NCI-H2171 (cell line): ENCODE data around the gene RBM20.
"Not testable (repeated sequence)": the region's sequence is repeated elsewhere in the genome, so short reads cannot be mapped to it uniquely, and the experiment has no call there.

Experiments
- DNase-seq: peaks from one replicate; lab custom pipeline; 2025; lab: John Stamatoyannopoulos, UW

RBM20 gene

DNA sequence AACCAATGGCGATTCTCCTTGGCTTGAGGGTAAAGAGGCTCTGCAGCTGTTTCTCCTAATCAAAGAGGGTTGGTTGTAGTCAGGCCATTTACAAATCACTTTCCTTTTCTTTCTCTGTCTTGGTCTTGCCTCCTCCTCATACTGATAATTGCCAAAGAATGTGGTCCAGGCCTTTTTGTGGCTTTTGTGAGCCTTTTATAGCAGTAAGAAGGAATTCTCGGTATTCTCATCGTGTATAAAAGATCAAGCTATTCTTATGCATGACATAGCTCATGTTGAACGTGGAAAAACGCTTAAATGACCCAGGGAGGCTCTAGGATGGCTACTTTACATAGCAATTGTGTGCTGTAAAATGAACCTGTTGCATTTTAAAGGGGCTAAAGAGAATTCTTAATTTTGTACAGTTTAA is 62.6 kb downstream of the RBM20 start:
- DNase-seq = no peak

DNA sequence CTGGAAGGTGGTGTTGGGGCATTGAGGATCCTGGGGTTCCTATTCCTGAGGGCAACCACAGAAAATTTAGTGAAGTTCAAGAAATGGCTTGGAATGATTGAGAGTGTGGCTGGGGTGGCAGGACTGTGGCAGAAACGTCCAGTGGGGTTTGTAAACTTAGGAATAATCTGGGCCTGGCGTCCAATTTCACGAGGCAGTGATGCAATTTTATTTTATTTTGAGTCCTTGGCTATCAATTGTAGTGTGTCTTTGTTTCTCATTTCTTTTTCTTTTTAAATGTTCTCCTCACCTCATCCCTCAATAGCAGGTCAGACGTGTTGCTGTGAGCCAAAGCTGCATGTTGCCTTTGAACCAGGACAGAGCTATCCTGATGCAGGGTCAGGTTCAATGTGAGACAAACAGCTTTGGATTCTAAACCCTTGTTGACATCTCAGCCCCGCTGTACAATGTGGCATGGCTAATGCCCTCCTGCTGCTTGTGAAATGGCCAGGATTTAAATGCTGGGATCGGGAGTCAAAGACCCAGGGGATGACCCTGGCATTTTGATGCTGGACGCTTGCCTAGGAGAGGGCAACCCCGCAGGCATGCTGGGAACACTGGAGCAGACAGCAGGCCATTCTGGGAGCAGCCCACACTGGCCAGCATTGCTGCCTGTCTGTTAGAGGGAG is 64.8 kb downstream of the RBM20 start:
- no peak for DNase-seq

GRCh38 chr10:110709444-110709828 is 65.3 kb downstream of the RBM20 start:
- no peak for DNase-seq

DNA sequence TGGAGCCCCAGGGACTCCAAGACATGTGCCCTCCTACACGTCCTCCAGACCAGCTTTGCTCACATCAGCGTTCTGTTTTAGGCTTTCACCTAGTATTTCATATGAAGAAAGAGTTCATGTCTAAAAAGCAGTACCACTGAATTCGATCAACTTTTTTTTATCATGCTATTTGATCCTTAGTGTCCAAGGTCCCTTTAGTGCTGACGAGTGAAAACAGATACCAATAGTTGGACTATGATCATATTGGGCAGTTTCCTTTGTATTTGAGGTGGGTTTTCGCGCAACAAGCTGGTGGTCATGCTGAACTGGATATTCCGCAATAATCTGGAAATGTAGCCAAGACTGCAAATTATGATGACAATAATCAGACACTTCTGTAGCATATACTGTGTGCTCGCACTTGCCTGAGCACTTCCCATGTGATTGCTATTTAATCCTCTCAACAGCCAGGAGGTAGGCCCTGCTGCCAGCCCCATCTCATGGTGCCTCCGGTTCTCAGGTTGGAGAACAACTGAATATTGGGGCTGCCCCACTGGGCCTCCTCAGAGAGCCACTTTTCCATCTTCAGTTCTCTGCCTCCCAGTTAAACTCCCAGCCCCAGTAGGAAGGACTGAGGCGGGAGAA is 65.9 kb downstream of the RBM20 start:
- DNase-seq = no peak

GRCh38 chr10:110710621-110711020 is 66.5 kb downstream of the RBM20 start:
- DNase-seq = no peak

- DNase-seq = no peak
These were observed 67.2 kb downstream of the RBM20 start for GRCh38 chr10:110711382-110711781.

DNA sequence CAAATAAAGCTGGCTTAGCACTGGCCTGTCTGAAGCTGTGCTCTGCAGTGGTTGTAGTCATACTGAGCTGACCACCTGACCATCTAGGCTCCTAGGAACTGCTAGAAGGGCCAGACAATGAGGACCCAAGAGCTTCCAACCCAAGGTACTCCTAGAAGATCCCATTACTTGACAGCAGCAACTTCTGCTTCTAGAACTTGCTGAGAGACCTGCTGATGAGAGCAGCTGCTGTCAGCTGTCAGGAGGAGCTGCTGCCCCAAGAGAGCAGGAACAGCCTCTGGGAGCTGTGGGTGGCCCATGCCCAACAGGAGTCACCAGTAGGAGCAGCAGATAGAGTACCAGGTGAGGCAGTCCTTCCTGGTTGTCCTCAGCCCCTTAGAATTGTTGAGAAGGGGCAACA is 70.2 kb downstream of the RBM20 start:
- DNase-seq = no peak

DNA sequence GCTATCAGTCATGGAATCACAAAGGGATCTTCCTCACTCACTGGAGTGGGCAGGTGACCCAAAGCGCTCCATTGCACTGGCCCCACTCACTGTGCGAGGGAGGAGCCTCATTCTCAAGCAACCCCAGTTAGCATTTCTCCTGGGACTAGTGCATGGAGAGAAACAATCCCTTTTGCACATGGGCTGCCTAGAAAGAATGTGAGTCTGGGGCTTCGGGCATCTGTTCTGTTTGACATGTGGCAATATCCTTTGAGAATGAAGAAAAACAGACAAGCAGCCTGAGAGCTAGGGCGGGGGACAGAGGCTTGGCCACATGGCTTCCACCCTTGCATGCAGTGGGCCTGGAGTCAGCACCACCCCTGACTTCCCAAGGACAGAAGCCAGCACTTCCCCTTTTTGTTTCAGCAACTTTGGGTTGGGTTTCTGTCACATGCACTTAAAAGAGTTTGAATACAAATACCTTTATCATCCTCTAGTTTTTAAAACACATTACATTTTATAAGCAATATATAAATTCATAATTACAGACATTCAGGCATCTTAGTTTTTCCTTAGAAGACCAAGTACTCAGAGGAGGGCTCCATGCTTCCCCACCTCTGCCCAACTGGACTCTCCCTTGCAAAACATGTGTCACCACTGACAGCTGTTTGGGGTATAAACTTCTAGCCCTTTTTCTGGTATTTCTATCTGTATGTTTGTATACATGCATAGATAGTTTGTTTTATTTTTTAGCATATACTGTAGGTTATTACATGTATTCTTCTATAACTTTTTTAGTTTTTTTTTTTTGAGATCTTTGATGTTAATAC is 73.8 kb downstream of the RBM20 start:
- DNase-seq = peak; percentile 38

GRCh38 chr10:110721406-110722038 is 77.4 kb downstream of the RBM20 start:
- DNase-seq = no peak

DNA sequence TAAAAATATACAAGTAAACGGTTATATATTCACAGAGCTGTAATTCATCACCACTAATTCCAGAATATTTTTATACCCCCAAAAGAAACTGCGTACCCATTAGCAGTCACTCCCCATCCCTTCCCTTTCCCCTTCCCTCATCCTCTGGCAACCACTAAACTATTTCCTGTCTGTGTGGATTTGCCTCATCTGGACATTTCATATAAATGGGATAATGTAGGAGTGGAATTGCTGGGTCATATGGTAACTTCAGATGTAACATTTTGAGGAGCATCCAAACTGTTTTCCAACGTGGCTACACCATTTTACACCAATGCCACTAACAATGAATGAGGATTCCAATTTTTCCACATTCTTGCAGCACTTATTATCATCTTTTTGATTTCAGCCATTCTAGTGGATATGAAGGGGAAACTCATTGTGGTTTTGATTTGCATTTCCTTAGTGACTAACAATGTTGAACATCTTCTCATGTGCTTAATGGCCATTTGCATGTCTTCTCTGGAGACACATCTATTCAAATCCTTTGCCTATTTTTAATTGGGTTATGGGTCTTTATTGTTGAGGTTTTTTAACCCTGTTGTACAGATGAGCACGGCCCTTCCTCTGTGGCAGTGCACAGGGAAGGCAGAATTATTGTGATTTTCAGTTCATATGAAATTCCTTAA is 79.2 kb downstream of the RBM20 start:
- no peak for DNase-seq

DNA sequence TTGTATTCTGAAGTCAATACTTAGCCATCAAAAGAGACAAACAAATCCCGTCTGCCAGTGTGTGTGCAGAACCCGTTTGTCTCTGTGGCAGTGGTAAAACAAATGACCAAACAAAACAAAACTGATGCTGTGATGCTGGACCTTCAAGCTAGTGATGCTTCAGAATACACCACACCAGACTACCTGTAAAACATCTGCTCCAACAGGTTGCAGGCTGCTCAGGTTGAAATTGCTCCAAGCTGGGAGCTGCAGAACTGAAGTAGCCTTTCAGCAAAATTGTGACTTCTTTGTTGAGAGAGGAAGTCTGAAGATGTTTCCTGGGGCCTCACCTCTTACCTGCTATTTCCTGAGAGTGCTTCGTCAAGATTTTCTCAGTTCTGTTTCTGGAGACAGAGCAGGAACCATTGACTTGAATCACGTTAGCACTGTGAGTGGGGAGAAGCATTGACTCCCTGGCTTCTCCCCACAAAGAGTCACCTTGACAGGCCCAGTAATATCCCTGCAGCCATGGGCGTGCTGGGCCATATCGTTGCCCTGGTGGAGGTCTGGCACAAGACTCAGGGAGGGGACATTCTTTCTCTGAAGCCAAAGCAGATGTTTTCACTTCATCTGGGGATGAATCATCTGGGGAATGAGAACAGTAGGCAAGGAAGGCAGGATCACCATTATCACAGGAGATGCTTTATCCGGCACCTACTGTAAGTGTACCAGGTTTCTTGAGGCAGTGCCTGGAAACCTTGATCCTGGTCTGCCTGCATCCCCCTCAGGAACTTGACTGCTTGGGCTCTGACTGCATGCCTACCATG is 80.2 kb downstream of the RBM20 start:
- no peak for DNase-seq

DNA sequence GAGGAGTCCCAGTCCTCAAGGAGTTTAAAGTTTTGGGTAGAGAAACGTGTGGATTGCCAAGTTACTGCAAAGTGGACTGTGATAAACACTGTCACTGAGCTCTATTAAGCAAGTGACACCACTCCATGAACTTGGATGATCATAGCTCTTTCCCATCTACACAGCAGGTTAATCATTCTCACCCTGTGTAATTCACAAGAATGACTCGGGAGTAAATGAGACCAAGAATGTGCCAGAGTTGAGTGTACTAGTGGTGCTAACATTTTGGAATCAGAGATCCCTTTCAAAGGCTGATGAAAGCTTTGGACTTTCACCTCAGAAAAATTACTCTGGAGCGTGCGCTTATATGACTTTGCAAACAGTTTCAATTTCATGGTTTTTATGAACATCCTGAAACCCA is 80.8 kb downstream of the RBM20 start:
- DNase-seq = no peak

- no peak for DNase-seq
These were observed 81.9 kb downstream of the RBM20 start for GRCh38 chr10:110725801-110726630.

GRCh38 chr10:110727785-110728184 is 83.6 kb downstream of the RBM20 start:
- not testable (repeated sequence) for DNase-seq

GRCh38 chr10:110730345-110731050 is 86.4 kb downstream of the RBM20 start:
- DNase-seq = no peak

DNA sequence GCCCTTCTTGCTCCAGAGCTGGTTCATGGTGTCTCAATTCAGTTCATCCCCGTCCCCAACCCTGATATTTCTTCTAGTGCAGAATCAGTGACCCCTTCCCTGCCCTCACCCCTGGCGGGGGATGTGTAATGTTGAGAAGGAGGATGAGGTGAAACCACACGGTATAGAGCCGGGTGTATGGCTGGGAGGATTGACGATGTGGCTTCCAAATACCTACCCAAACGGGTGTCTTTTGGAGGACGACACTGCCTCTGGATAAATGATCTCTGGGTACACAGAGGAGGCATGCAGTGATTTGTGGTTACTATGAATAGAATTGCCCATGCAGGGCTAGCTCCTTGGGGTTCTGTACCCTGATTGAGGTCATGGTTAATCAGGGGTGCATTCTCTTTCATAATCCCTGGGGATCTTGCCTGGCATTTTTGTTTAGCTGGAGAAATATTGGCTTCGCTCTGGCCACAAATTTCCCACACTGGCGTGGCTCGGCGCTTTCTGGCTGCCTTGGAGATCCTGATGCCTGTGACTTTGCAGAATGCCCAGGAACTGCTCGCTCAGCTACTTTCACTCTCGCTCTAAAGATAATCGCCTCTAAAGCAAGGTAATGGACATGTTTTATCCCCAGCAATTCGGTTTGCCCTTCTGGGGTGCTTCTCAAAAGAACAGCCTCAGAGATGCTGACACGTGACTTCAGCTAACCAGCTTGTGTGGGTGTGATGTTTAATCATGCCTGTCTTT is 89.2 kb downstream of the RBM20 start:
- DNase-seq = no peak

- no peak for DNase-seq
These were observed 91.5 kb downstream of the RBM20 start for GRCh38 chr10:110735620-110736027.

DNA sequence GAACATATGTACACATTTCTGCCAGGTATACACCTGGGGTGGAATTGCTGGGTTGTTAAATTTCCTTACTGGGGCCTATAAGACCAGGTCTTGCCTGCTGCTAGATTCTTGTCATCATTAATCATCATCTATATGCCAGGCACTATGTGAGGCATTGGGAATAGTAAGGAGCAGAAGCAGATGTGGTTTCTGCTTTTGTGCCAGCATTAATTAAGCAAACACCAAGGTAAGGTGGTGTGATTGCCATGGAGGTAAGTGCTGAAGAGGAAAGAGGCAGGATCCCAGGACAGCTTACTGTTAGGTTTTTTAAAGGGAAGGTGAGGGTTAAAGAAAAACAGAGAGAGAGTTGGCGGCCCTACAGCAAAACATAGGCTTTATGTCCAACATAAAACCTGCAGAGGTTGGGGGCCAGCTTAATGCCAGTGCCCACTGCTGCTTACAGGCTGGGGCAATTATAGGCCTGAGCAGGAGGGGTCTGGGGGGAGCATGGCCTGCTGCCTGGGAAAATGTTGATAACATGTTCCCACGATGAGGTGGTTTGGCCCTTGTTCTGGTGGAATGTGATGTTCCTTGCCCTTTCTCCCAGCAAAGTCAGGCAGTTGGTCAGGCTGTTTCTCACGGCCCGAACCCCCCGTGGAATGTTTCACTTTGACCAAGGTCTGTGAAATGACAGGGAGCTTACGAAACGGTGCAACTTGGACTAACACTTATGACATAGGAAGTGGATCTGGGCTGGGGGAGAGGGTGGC is 93.9 kb downstream of the RBM20 start:
- DNase-seq = no peak
